T-helper 1 cell treated with Interleukin-12 subunit alpha and Interleukin-12 subunit beta and Interleukin-4 antibody, amounts not matched to agents 30 μg/mL and 1 μg/mL, for 36 hours (primary cell): ENCODE measurements around the gene BCL11B.
A peak's percentile ranks its signal among the peaks of the same experiment; 100 is the strongest.

Experiments used
- H3K27ac Mint-ChIP-seq: one replicate; pipeline ENCODE4 v1.8.0; 2021; ENCODE audit warnings: mild to moderate bottlenecking, mixed read lengths
- H3K27me3 Mint-ChIP-seq: one replicate; pipeline ENCODE4 v1.8.0; 2021; ENCODE audit warnings: low read depth, mixed read lengths
- H3K36me3 Mint-ChIP-seq: one replicate; pipeline ENCODE4 v1.8.0; 2021; ENCODE audit warnings: low read depth, mixed read lengths
- H3K4me1 Mint-ChIP-seq: one replicate; pipeline ENCODE4 v1.8.0; 2021; ENCODE audit warnings: low read depth, mixed read lengths
- H3K4me3 Mint-ChIP-seq: one replicate; pipeline ENCODE4 v1.8.0; 2021; ENCODE audit warnings: mild to moderate bottlenecking, moderate library complexity, mixed read lengths
- H3K9me3 Mint-ChIP-seq: one replicate; pipeline ENCODE4 v1.8.0; 2021; ENCODE audit warnings: mixed read lengths

BCL11B gene

DNA sequence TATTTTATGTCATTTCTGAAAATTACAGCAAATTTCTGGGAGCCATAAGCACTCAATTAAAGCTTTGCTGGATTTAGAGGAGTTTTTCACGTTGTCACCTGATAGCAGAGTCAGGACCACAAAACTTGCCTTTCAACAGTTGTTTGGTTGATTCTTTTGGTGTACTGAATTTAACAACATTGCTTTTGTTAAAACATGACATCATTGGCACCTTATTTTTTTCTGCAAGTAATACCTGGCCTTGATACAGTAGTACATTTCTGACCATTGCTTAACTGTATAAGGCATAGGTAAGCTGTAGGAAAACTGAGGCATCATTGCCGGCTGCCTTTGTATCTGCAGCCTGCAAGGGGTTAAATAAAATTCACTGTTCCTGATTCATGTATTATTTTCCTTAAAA lies 4.5 kb upstream of the BCL11B start:
- Mint-ChIP-seq H3K27me3 (peaks cover 27% of the 10 kb centered on the region), H3K27ac (no peak overlapping the region), H3K4me3 (peak overlapping the region; percentile 16), H3K36me3 (peaks cover under 1% of the 10 kb centered on the region), H3K9me3 (no peaks in the 10 kb centered on the region), H3K4me1 (peaks cover 37% of the 10 kb centered on the region)

DNA sequence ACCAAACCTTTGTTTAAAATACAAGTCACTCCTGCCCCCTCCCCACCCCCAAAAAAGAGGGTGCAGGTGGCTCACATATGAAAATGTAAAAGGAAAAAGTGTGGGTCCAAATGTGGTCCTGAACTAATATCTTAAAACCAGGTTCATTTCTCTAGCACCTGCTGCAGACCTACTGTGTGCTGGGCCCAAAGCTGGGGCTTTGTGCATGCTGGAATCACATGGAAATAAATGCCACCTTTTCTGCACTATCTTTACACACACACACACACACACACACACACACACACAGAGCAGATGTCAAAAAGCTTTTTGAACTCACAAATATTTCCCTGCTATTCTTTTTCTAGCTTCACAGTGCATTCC lies 3.2 kb upstream of the BCL11B start:
- peaks cover 31% of the 10 kb centered on the region for H3K4me1 Mint-ChIP-seq
- peak overlapping the region; percentile 97 for H3K4me3 Mint-ChIP-seq
- no peaks in the 10 kb centered on the region for H3K9me3 Mint-ChIP-seq
- H3K27me3 Mint-ChIP-seq, result peaks cover 22% of the 10 kb centered on the region
- H3K36me3 Mint-ChIP-seq, result peaks cover 5% of the 10 kb centered on the region
- no peak overlapping the region for H3K27ac Mint-ChIP-seq

DNA sequence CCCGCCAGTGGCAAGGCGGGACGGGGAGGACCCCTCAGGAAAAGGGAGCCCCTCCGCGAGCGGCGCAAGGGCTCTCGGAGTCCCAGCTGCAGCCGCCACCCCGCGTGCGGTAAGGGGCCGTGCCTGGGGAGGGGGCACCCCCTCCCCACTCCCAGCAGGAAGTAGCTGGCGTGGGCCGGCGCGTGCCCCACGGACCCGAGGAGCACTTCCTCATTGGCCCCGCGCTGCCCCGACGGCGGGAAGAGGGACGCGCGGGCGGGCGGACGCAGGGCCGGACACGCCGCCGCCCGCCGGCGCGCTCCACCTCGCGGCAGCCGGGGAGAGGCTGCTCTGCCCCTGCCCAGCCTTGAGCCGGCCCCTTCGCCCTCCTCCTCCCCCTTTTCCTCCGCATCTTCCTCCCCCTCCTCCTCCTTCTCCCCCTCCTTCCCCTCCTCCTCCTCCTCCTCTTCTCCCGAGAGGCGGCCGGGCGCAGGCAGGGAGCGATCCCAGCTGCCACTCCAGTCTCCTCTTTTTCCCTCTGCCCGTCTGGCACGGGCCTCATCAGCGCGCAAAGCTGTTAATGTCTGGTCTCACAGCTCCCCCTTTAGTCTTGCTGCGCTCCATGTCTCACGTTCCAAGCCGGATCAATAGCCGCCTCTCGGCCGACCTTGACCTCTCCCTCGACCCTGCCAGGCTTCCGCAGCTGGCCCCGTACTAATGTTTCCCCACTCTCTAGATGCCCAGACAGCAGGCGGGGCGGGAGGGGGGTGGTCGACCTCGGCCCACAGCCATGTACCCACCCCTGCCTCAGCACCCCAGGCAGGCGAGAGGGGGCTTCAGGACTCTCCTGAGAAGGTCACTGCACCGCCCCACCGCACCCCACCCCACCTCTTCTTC lies 2.6 kb upstream of the BCL11B start:
- peaks cover 8% of the 10 kb centered on the region for H3K36me3 Mint-ChIP-seq
- H3K9me3 Mint-ChIP-seq, result no peaks in the 10 kb centered on the region
- H3K27me3 Mint-ChIP-seq, result peaks cover 22% of the 10 kb centered on the region
- peaks cover 31% of the 10 kb centered on the region for H3K4me1 Mint-ChIP-seq
- peak overlapping the region; percentile 97 for H3K4me3 Mint-ChIP-seq
- H3K27ac Mint-ChIP-seq, result peak overlapping the region; percentile 95

DNA sequence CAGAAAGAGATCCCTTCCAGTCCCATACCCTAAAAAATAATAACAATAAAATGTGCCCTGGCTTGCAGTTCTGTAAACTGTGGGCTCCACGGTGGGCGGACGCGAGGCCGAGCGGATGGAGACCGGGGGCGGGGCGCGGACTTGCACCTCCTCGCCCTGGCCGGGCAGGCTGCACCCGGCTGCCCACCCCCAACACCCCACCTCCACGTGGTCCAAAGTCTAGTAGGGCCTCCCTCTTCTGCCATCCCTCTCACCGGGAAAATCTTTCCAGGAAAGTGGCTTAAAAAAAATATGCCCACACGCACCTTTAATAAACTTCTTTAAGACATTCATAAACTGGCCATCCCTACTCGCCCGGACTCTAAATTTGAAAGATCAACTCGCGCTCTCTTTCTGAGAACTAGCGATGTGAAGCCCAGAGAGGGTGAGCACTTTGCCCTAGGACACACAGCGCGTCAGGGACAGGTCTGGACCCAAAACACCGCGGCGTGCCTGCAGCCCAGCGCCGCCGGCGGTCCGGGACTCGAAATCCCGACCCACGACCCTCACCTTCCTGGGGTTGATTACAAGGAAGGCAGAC lies 1.9 kb upstream of the BCL11B start:
- Mint-ChIP-seq H3K9me3 (no peaks in the 10 kb centered on the region), H3K4me3 (peak overlapping the region; percentile 80), H3K36me3 (peaks cover 14% of the 10 kb centered on the region), H3K27ac (peak overlapping the region; percentile 59), H3K27me3 (peaks cover 22% of the 10 kb centered on the region), H3K4me1 (peaks cover 31% of the 10 kb centered on the region)

DNA sequence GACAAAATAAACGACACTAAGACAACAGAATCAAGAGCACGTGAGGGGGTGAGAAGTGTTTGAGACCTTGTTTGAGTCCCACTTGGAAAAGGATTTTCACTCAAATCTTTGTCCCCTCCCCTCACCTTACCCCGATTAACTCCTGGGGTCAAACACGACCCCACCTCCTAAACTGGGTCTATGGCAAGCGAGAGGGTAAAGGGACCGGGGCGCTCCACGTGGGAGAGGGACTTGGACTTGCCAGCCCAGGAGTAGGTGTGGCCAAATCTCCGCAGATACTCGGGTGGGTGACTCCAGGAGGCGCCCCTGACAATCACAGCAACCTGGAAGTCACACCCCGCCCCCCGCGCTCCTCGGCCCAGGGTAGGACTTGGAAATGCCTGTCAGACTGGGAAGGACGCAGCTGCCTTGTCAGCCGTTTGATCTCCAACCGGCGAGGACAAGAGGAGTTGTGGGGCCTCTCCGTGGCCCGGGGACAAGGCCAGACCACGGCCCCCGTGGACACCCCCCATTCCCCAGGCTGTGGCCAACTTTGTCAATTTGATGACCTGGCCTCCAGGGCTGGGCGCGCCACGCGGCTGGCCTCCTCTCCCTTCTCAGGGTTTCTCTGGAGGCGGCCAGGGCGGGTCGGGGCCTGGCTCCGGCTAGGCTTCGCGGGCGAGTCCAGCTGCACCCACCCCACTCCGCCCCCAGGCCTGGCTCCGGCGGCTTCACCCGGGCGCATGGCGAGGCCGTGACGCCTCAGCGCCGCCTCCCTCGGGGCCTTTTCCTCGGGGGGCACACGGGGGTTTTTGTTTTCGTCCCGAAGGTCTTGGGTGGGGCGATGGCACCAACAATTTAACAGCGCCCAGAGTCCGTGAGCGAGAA lies 1.1 kb upstream of the BCL11B start:
- H3K27me3 Mint-ChIP-seq, result peaks cover 16% of the 10 kb centered on the region
- H3K4me1 Mint-ChIP-seq, result peaks cover 31% of the 10 kb centered on the region
- peak overlapping the region; percentile 98 for H3K4me3 Mint-ChIP-seq
- peaks cover 20% of the 10 kb centered on the region for H3K36me3 Mint-ChIP-seq
- H3K9me3 Mint-ChIP-seq, result no peaks in the 10 kb centered on the region
- H3K27ac Mint-ChIP-seq, result peak overlapping the region; percentile 91

DNA sequence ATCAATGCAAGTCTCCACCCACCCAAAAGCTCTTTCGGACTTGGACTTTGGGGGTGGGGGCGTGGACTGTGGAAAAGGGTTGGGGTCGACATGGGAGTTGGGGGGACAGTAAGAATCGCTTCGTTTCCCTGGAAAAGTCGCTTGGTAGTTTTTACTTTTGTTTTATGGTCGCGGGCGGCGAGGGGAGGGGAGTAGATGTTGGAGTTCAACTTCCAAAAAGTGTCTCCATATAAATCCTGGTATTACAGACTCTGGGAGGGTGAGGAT lies 568 bp upstream of the BCL11B start:
- Mint-ChIP-seq H3K4me1 (peaks cover 35% of the 10 kb centered on the region), H3K9me3 (no peaks in the 10 kb centered on the region), H3K4me3 (peak overlapping the region; percentile 98), H3K27me3 (peaks cover 14% of the 10 kb centered on the region), H3K36me3 (peaks cover 23% of the 10 kb centered on the region), H3K27ac (peak overlapping the region; percentile 91)

DNA sequence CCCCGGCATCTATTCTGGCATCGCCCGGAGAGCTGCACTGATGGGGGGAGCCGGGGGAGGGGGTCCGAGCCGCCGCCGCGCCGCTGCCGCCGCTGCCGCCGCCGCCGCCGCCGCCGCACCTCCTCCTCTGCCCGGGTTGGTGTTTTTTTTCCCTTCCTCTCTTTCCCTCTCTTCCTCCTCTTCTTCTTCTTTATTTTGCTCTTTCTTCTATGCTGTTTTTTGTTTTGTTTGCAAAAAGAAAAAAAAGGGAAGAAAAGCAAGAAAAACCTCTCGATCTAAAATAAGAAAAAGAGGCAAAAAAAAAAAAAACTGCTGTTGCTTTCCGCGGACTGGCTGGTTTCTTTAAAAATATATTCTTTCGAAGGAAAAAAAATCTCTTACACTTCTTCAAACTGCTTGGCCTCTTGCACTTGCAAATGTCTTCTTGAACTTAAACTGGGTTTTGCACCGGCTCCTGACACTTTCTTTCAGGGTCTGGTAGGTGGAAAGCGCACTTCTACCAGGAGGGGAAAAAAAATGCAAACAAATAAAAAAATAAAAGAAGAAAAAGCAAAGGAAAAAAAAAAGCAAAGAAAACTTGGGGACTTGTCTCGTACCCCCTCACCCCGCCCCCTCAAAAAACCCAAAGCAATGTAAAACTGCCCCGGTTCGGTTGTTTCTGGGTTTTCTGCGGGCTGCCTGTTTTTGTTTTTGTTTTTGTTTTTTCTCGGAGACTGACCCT lies 616 bp downstream of the BCL11B start:
- peaks cover 7% of the 10 kb centered on the region for H3K27me3 Mint-ChIP-seq
- peak overlapping the region; percentile 98 for H3K27ac Mint-ChIP-seq
- H3K36me3 Mint-ChIP-seq, result peaks cover 32% of the 10 kb centered on the region
- H3K9me3 Mint-ChIP-seq, result no peaks in the 10 kb centered on the region
- H3K4me3 Mint-ChIP-seq, result peak overlapping the region; percentile 98
- peaks cover 35% of the 10 kb centered on the region for H3K4me1 Mint-ChIP-seq

DNA sequence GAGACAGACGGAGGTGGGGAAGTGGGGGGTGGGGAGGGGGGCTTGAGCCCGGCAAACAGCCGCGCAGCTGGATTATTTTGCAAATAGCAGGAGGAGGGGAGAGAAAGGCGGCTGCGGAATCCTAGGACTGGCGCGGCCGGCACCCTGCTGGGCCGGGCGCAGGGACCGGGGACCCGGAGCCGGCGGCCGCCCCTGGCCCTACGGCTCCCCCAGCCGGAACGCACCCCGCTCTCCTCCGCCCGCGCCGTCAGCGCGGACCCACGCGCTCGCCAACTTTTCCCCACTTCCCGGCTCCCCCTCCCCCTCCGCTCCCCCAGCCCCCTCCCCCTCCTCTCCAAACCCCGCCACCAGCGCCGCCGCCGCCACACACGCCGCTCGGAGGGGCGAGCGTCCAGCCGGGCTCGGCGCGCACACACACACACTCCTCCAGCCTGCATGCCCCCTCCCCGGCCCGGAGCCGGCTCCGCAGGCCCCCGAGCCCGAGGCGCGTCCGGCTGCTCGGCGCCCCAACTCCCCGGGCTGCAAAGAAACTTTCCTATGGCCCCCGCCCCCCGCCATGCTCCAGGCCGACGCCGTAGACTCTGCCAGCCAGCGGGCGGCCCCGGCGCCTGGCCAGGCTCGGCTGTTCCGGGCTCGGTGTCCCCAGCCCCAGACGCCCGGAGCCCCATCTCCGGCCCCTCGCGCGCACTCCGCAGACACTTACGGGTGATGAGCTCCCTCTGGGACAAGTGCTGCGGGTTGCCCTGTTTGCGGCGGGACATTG lies 1.4 kb downstream of the BCL11B start:
- no peaks in the 10 kb centered on the region for H3K9me3 Mint-ChIP-seq
- H3K36me3 Mint-ChIP-seq, result peaks cover 39% of the 10 kb centered on the region
- H3K4me1 Mint-ChIP-seq, result peaks cover 35% of the 10 kb centered on the region
- peak overlapping the region; percentile 98 for H3K4me3 Mint-ChIP-seq
- peak overlapping the region; percentile 98 for H3K27ac Mint-ChIP-seq
- H3K27me3 Mint-ChIP-seq, result no peaks in the 10 kb centered on the region

DNA sequence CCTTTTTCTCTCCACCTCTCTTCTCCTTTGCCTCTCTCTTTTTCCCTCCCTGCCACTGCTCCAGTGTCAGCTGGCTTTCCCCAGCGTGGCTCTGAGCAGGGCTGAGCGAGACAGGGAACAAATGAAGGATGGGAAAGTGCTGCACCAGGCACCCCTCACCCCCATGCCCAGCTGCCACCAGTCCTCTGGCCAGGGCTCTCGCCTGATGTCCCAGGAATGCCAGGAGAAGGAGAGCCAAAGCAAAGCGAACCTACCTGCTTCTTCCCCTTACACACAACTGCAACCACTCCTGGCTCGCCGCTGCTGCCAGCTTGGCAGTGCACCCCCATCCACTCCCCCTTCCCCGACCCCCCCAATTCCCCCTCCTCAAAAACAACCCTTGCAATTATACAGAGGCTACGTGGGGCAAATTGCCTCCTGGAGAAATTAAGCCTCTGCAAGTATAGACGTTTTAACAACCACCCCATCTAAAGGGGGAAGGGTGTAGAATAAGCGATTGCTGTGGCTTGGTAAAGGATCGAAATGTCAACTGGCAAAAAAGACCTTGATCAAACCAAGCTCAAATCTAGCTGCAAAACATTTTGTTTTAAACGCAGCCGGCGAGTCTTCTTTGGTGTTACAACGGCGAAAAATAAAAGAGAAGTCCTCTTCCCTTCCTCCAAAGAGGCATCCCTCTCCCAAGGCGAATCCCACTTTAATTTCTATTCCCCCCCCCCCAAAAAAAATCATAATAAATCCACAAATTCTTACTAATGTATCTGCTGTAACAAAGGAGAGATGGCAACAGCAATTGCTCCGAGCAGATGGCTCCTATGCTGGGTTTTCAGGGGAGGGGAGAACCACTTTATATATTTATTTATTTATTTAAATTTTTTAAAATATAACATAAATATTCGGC lies 2.9 kb downstream of the BCL11B start:
- Mint-ChIP-seq H3K4me3 (peak overlapping the region; percentile 93), H3K36me3 (peaks cover 48% of the 10 kb centered on the region), H3K4me1 (peaks cover 43% of the 10 kb centered on the region), H3K9me3 (no peaks in the 10 kb centered on the region), H3K27ac (peak overlapping the region; percentile 97), H3K27me3 (no peaks in the 10 kb centered on the region)

DNA sequence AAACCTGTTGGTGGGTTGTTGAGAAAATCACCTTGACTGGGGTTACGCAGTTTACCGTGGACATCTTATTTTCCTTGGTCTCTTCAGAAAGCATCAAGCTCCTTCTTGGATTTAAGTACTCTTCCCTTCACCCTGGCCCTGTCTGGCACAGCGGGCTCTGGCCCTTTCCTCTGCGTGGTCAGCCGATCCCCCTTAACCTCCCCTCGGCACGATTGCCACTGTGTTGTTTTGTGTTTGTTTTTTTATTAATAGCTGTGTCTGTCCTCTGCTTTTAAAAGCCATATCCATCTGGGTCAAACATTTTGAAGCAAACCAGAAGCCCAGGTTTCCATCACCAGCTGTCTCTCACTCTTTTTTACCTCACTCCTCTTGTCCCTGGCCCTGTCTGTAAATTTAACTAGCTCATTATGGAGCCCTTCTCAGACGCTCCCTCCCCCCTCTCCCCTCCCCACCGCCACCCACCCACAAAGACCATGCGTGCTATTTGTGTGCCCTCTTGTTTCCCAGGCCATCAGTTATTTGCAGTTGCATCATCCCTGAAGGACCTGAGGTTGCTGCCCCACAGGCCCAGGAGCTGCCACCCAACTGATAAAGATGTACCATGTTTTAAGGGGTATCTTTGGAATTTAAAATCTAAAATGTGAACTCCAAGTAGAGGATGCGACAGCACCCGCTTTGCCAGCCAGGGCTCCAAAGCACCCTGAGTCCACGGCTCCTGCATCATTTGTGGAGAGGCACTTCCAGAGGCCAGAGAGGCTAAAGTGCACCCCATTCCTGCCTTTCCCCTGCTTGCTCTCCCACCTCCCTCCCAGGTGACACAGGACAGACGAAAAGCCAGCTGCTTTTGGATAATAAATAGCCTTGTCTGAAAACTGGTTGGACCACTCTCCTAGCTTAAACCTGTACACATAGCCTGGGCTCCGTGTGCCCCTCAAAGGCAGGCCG lies 3.9 kb downstream of the BCL11B start:
- Mint-ChIP-seq H3K4me3 (peak overlapping the region; percentile 93), H3K9me3 (no peaks in the 10 kb centered on the region), H3K4me1 (peaks cover 49% of the 10 kb centered on the region), H3K27me3 (no peaks in the 10 kb centered on the region), H3K36me3 (peaks cover 51% of the 10 kb centered on the region), H3K27ac (peak overlapping the region; percentile 97)

DNA sequence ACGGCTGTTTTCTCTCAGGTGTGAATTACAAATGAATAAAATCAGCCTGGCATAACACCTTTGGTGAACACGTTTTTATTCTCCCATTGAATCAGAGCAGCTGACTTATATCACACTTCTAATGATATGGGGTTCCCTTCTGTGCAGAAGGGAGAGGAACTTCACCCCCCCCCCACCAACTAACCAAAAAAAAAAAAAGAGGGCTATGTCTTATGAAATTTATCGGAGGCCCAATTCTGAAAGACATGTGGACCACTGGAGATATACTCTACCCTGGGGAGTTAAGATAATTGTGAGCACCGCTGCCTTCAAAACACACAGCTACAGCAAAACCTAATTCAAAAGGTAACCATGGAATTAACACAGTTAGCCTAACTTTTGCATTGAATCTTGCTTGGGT lies 4.6 kb downstream of the BCL11B start:
- Mint-ChIP-seq H3K4me3 (peak overlapping the region; percentile 93), H3K27me3 (no peaks in the 10 kb centered on the region), H3K36me3 (peaks cover 57% of the 10 kb centered on the region), H3K4me1 (peaks cover 50% of the 10 kb centered on the region), H3K9me3 (no peaks in the 10 kb centered on the region), H3K27ac (peak overlapping the region; percentile 97)
